SK-N-SH (cell line): ENCODE data around the gene LMNTD2.

Source experiments
- CHD2 ChIP-seq: fragments of 150-350 bp; IDR thresholded peaks from 2 replicates; pipeline ENCODE4 v1.6.1; 2018; ENCODE audit warnings: low read length; ENCODE audit not compliant: partially characterized antibody
- CTCF ChIP-seq: fragments of 200-600 bp; sonication (generic); IDR thresholded peaks from 2 replicates; pipeline ENCODE4 v1.6.1; 2017; ENCODE audit warnings: antibody characterized with exemption, mild to moderate bottlenecking, moderate library complexity
- ELF1 ChIP-seq: IDR thresholded peaks from 2 replicates; pipeline ENCODE4 v1.4.0; 2012
- EP300 ChIP-seq, 2 experiments: IDR thresholded peaks; 2 replicates each; pipeline versions ENCODE4 v1.4.0 to v1.6.1; 2012; ENCODE audit warnings: borderline replicate concordance in 1 of 2, low read depth in 1 of 2, low read length in 1 of 2
- IRF3 ChIP-seq: fragments of 150-350 bp; IDR thresholded peaks from 2 replicates; pipeline ENCODE4 v1.6.1; 2016; ENCODE audit warnings: mild to moderate bottlenecking, low read depth, low read length
- MAX ChIP-seq: IDR thresholded peaks from 2 replicates; pipeline ENCODE4 v1.4.0; 2012; ENCODE audit warnings: low read depth
- NRF1 ChIP-seq: IDR thresholded peaks from 2 replicates; pipeline ENCODE4 v1.6.1; 2012; ENCODE audit warnings: low read depth, mild to moderate bottlenecking, low read length
- PBX3 ChIP-seq: IDR thresholded peaks from 2 replicates; pipeline ENCODE4; 2012
- RAD21 ChIP-seq: IDR thresholded peaks from 2 replicates; pipeline ENCODE4 v1.6.1; 2012; ENCODE audit warnings: mild to moderate bottlenecking, low read length
- RCOR1 ChIP-seq: fragments of 150-350 bp; IDR thresholded peaks from 2 replicates; pipeline ENCODE4 v1.6.1; 2017; ENCODE audit warnings: antibody characterized with exemption, low read length
- SIN3A ChIP-seq: IDR thresholded peaks from 2 replicates; pipeline ENCODE4 v1.6.1; 2012; ENCODE audit warnings: low read depth, mild to moderate bottlenecking, low read length, moderate library complexity, borderline replicate concordance
- USF1 ChIP-seq: IDR thresholded peaks from 2 replicates; pipeline ENCODE4 v1.4.0; 2012; ENCODE audit warnings: low read depth, borderline replicate concordance
- USF2 ChIP-seq: fragments of 150-350 bp; IDR thresholded peaks from 2 replicates; pipeline ENCODE4 v1.6.1; 2017; ENCODE audit warnings: antibody characterized with exemption, low read length, low read depth, borderline replicate concordance
- YY1 ChIP-seq: IDR thresholded peaks from 2 replicates; pipeline ENCODE4 v1.4.0; 2012; ENCODE audit warnings: low read depth, mild to moderate bottlenecking

- TF ChIP-seq MAX (no peak), CTCF (no peak), ELF1 (no peak), CHD2 (no peak), PBX3 (no peak), EP300 (IDR thresholded peaks at IDR 0.05; ENCODE audit: borderline replicate concordance in 1 of 2, low read depth in 1 of 2, low read length in 1 of 2) (no peak), RAD21 (no peak), YY1 (no peak), USF1 (no peak), USF2 (no peak), RCOR1 (no peak), NRF1 (no peak), IRF3 (no peak), SIN3A (no peak)
Observed at GRCh38 chr11:532986-533585, 27.5 kb downstream of the LMNTD2 start.
